Right atrium auricular region (tissue), 2 donors: ENCODE data around the gene CCDC200. TPM values are rescaled to one million over a fixed set of nuclear protein-coding genes. Genes with fewer than 3 reads are reported as not detected.
"Not testable (repeated sequence)": the region's sequence is repeated elsewhere in the genome, so short reads cannot be mapped to it uniquely, and the experiment has no call there.

Experiments used
- DNase-seq: peaks from one replicate; pipeline ENCODE4 v3.0.0-alpha.2; 2019; ENCODE audit warnings: low spot score
- H3K27ac ChIP-seq, 2 donors: fragments of 200-600 bp; sonication (generic); 1 replicate in 1 of 2; 2 replicates in 1 of 2; pipeline ENCODE4 v1.5.1; 2016 to 2019
- H3K27me3 ChIP-seq, 2 donors: fragments of 200-600 bp; sonication (generic); one replicate each; pipeline versions ENCODE4 v1.5.1 to v1.6.0; 2017 to 2019
- H3K36me3 ChIP-seq: fragments of 200-600 bp; sonication (generic); one replicate; pipeline ENCODE4 v1.5.1; 2016
- H3K4me1 ChIP-seq, 2 donors: fragments of 200-600 bp; sonication (generic); one replicate each; pipeline versions ENCODE4 v1.5.1 to v1.6.0; 2017 to 2019
- H3K4me3 ChIP-seq, 2 donors: fragments of 200-600 bp; sonication (generic); 1 replicate in 1 of 2; 2 replicates in 1 of 2; pipeline ENCODE4 v1.5.1; 2017 to 2019; ENCODE audit warnings: mild to moderate bottlenecking in 1 of 2, moderate library complexity in 1 of 2
- H3K9me3 ChIP-seq, 2 donors: fragments of 200-600 bp; sonication (generic); one replicate each; pipeline ENCODE4 v1.5.1; 2019
- total RNA-seq, 2 donors: library from RNA; depleted of rRNA; stranded (reverse); fragments of >200 nt; gene quantifications; one replicate each; pipeline ENCODE4 v1.1.0, GENCODE V29; 2016

Gene CCDC200
- not detected for total RNA-seq

- not testable (repeated sequence) for DNase-seq, H3K27ac ChIP-seq, H3K4me1 ChIP-seq, H3K9me3 ChIP-seq, H3K4me3 ChIP-seq, H3K36me3 ChIP-seq, H3K27me3 ChIP-seq
These were observed at the start of gene CCDC200 for GRCh38 chr17:43228020-43228782. CCDC200 (minus strand) TSS chr17:43228623; CDS start chr17:43228554, 69 bp downstream.

GRCh38 chr17:43272914-43273313 is 44.5 kb upstream of the CCDC200 start:
- not testable (repeated sequence) for H3K4me1 ChIP-seq, DNase-seq, H3K27ac ChIP-seq, H3K9me3 ChIP-seq, H3K4me3 ChIP-seq, H3K27me3 ChIP-seq, H3K36me3 ChIP-seq

- not testable (repeated sequence) for H3K9me3 ChIP-seq, H3K4me1 ChIP-seq, H3K36me3 ChIP-seq, H3K27me3 ChIP-seq, H3K4me3 ChIP-seq, DNase-seq, H3K27ac ChIP-seq
These were observed 44.1 kb upstream of the CCDC200 start for GRCh38 chr17:43272483-43272882.

- not testable (repeated sequence) for H3K27me3 ChIP-seq, H3K27ac ChIP-seq, H3K4me1 ChIP-seq, H3K36me3 ChIP-seq, H3K9me3 ChIP-seq, H3K4me3 ChIP-seq, DNase-seq
These were observed 42.4 kb upstream of the CCDC200 start for GRCh38 chr17:43270552-43271504.

- H3K36me3 ChIP-seq, H3K9me3 ChIP-seq, H3K4me1 ChIP-seq, H3K27me3 ChIP-seq, DNase-seq: not testable (repeated sequence)
- Histone ChIP-seq H3K27ac (peak overlapping the region in 1 of 2 donors; percentile 64), H3K4me3 (peak overlapping the region in 1 of 2 donors; percentile 32)
These were observed 18.0 kb upstream of the CCDC200 start for GRCh38 chr17:43246456-43246855.

GRCh38 chr17:43240596-43241352 is 12.4 kb upstream of the CCDC200 start:
- H3K27me3 ChIP-seq, H3K9me3 ChIP-seq, H3K4me1 ChIP-seq, DNase-seq, H3K4me3 ChIP-seq, H3K36me3 ChIP-seq, H3K27ac ChIP-seq: not testable (repeated sequence)

- H3K27me3 ChIP-seq, DNase-seq, H3K36me3 ChIP-seq, H3K4me1 ChIP-seq, H3K4me3 ChIP-seq, H3K9me3 ChIP-seq, H3K27ac ChIP-seq: not testable (repeated sequence)
These were observed 11.2 kb upstream of the CCDC200 start for GRCh38 chr17:43239597-43239996.

GRCh38 chr17:43233877-43234276 is 5.5 kb upstream of the CCDC200 start, which contains the start of gene RNU2-1:
RNU2-1 (minus strand) TSS chr17:43233977.
- not testable (repeated sequence) for DNase-seq, H3K4me1 ChIP-seq

GRCh38 chr17:43233263-43233662 is 4.8 kb upstream of the CCDC200 start:
- not testable (repeated sequence) for H3K4me1 ChIP-seq, H3K36me3 ChIP-seq, H3K27ac ChIP-seq, H3K27me3 ChIP-seq, DNase-seq, H3K4me3 ChIP-seq, H3K9me3 ChIP-seq

More at GRCh38 chr17:43233877-43234276, 5.5 kb upstream of the CCDC200 start, which contains the start of gene RNU2-1:
- H3K27ac ChIP-seq, H3K9me3 ChIP-seq, H3K4me3 ChIP-seq, H3K36me3 ChIP-seq, H3K27me3 ChIP-seq: not testable (repeated sequence)

GRCh38 chr17:43232021-43232699 is 3.7 kb upstream of the CCDC200 start:
- H3K27me3 ChIP-seq, H3K4me1 ChIP-seq, H3K36me3 ChIP-seq, H3K9me3 ChIP-seq: not testable (repeated sequence)
- Histone ChIP-seq H3K4me3 (peak overlapping the region; percentile 1), H3K27ac (peak overlapping the region in 1 of 2 donors; percentile 25)
- DNase-seq, result peak; percentile 70

- H3K4me3 ChIP-seq, result peak overlapping the region; percentile 1
- peak overlapping the region in 1 of 2 donors; percentile 25 for H3K27ac ChIP-seq
- not testable (repeated sequence) for H3K4me1 ChIP-seq, H3K9me3 ChIP-seq, H3K27me3 ChIP-seq, H3K36me3 ChIP-seq
- DNase-seq, result peak; percentile 47
These were observed 3.0 kb upstream of the CCDC200 start for GRCh38 chr17:43231205-43232020.
